ENCODE data around the gene RAB11B. TPM values are rescaled to one million over a fixed set of nuclear protein-coding genes. Genes with fewer than 3 reads are reported as not detected.

Gene RAB11B
- total RNA-seq, 1 donor from 2014 or later: 71.9 TPM

Other genes starting within 250 kb of the RAB11B start
- gene FBN3, start 240.8 kb upstream of the RAB11B start, total RNA-seq: not detected in 2 replicates
- 29.0 and 29.3 TPM in 2 replicates for gene CERS4, start 181.0 kb upstream of the RAB11B start, total RNA-seq
- 92.0 and 120 TPM in 2 replicates for gene CD320, start 82.0 kb upstream of the RAB11B start, total RNA-seq
- gene NDUFA7, start 69.0 kb upstream of the RAB11B start, total RNA-seq: 56.3 and 58.9 TPM in 2 replicates
- 365 and 392 TPM in 2 replicates for gene RPS28, start 68.9 kb upstream of the RAB11B start, total RNA-seq
- gene KANK3, start 47.1 kb upstream of the RAB11B start, total RNA-seq: 120 and 190 TPM in 2 replicates
- gene ANGPTL4, start 26.2 kb upstream of the RAB11B start, total RNA-seq: 124 and 137 TPM in 2 replicates
- 254 and 324 TPM in 2 replicates for gene MARCHF2, start 22.9 kb downstream of the RAB11B start, total RNA-seq
- 71.3 and 136 TPM in 2 replicates for gene HNRNPM, start 54.6 kb downstream of the RAB11B start, total RNA-seq
- not detected in 2 replicates for gene PRAM1, start 112.3 kb downstream of the RAB11B start, total RNA-seq
- gene ZNF414, start 123.8 kb downstream of the RAB11B start, total RNA-seq: 17.0 and 23.0 TPM in 2 replicates
- 0.15 and 0.23 TPM in 2 replicates for gene MYO1F, start 187.1 kb downstream of the RAB11B start, total RNA-seq
- 32.6 and 44.3 TPM in 2 replicates for gene ADAMTS10, start 220.4 kb downstream of the RAB11B start, total RNA-seq
- not detected in 2 replicates for gene NFILZ, start 240.3 kb downstream of the RAB11B start, total RNA-seq